ENCODE results near the gene FAM47C.
"Not testable (repeated sequence)": the region's sequence is repeated elsewhere in the genome, so short reads cannot be mapped to it uniquely, and the experiment has no call there.

Gene FAM47C

GRCh38 chrX:37008182-37008581, at the start of gene FAM47C:
Gene FAM47C (plus strand): TSS chrX:37008366. CDS start chrX:37008411, 45 bp downstream.
- DNase-seq = not testable (repeated sequence)

- DNase-seq = no peak
Observed at GRCh38 chrX:36961590-36961989, 46.6 kb upstream of the FAM47C start.

DNA sequence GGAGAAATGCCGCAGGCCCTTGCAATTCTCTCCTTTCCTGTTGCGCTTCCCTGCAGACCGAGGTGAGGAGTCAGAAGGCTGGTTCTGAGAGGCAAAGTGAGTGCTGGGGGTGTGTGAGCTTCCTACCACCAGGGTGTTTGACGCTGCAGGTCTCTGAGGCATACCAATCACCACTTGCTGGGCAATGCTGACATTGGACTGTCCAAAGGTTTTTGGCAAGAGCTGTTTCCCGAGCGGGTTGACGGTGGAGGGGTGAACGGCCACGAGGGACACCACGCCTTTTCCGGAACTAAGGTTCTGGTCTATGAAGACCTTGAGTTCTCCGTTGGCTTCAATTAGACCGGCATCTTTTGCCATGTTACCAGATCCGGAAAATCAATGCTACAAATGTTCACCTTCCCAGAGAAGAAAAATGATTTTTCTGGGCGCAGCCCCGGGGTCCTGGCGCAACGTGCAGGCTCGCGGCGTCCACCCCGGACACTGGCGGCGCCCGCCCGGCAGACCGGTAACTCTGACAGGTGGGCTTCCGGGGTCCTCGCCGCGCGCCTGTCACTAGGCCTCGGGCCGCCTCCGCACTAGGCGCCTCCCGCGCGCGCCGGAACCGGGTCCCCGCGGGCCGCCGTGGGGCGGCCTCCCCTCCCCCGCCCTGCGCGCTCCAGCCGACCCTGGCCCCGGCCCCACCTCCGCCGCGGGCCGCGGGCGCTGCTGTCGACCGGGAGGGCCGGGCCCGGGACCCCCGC, 44.9 kb upstream of the FAM47C start:
- DNase-seq = no peak

DNA sequence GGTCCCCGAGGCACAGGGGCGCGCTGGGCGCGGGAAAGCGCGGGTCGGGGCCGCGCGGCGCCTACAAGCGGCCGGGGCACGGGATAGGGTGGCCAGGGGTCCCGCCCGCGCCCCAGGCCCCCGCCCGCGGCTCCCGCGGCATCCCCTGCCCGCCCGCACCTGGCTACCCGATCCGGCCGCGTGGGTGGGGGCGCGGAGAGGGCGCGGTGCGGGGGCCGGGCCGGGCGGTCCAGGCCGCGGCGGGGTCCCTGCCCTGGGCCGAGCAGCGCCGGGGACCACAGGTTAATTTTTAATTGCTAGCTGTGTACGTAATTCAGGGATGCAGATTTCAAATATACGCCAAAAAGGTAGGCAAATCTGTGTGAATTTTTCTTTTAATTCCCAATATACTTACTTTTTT, 44.3 kb upstream of the FAM47C start:
- DNase-seq = no peak

- DNase-seq = no peak
Observed at GRCh38 chrX:36973575-36973974, 34.6 kb upstream of the FAM47C start.

DNA sequence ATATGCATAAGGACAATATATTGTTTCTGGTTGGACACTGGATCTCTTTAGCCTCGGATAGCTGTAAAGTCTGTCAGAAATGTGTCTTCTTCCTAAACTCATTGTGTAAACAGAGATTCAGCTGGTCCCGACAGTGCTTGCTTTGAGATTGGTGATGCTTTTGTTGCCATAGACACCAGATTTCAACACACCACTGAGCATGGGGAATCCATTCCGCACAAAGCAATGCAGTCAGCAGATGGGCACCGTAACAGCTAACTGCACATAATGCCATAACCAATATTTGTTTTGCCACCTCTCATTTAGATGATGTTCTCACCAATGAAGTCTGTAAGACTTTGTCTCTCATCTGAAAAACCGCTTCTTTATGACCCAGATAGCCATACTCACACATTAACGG, 33.3 kb upstream of the FAM47C start:
- no peak for DNase-seq

- DNase-seq = no peak
Observed at GRCh38 chrX:36978886-36979285, 29.3 kb upstream of the FAM47C start.

DNA sequence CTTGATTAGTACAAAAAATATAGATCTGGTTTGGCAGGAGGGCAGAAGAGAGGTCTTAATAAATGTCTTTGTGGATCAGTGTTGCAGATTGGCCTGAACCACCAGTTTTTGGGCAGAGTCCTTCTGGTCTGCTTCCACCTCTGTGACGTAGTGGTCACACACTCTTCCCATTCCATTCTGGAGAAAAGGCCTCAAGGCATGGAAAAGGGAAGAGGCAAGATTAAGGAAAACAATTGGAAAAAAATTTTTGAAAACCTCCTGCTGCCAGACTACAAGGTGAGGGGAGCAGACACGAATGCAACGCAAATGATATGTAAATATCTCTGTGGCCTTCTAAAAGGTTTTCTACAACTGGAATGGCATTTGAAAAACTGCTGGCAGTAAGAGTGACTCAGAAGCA, 24.3 kb upstream of the FAM47C start:
- DNase-seq = no peak

- DNase-seq = not testable (repeated sequence)
Observed at GRCh38 chrX:36985416-36986209, 22.6 kb upstream of the FAM47C start.

- no peak for DNase-seq
Observed at GRCh38 chrX:36986231-36986630, 21.9 kb upstream of the FAM47C start.

DNA sequence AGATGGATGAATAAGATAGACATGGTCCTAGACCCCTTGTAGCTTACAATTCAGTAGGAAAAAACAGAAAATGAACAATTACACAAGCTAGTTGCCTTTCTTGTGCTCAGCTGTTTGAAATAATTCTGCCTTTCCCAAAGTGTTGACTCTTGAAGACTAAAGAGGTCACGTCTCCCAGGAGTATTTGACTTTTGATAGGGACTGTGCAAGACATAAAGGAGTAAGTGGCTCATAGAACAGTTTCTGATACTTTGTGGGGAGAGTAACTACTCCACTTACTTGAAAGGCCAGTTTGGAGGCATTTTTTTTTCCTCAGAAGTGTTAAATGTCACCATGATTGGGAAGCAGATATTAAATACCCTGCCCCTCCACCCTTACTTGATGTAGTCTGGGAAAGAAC, 21.0 kb upstream of the FAM47C start:
- not testable (repeated sequence) for DNase-seq

DNA sequence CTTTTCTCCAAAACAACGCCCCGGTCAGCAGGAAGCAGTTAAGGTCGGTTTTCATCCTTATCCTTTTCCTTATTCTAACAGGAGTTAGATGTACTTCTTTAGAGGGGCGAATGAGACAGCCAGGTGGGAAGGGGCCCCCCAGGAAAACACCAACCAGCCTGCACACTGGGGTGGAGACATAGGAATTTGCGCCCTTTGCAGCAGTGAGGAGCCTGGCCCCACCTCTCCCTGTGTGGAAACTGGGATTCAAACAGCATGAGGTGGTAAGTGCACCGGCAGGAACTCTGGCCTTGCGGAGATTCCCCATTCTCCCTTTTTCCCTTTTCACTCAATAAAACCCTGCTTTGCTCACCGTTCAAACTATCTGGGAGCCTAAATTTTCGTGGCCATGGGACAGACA, 8.0 kb upstream of the FAM47C start:
- DNase-seq = no peak

DNA sequence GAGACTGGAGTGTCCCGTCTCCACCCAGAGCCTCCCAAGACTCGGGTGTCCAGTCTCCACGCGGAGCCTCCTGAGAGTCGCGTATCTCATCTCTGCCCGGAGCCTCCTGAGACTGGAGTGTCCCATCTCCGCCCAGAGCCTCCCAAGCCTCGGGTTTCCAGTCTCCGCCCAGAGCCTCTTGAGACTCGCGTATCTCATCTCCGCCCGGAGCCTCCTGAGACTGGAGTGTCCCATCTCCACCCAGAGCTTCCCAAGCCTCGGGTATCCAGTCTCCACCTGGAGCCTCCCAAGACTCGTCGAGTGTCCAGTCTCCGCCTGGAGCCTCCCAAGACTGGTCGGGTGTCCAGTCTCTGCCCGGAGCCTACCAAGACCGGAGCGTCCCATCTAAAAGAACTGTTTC, 2.3 kb downstream of the FAM47C start:
- DNase-seq = no peak

DNA sequence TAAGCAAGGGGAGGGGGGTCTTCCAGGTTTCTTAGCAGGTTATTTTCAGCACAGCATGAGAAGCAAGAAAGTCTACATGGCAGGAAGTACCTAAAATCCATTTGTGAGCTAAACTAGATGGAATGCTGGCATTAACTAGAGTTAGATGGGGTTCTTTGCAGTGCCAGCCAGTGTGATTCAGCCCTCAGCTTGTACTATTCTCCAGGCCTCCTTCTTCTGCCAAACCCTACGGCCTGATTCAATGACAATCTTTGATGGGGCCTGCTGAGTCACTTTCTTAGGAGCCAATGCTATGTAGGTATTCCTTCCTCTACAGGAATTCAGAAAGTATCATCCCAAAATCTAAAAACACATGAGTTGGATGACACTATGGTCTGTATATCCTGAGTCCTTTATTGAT, 26.1 kb downstream of the FAM47C start:
- not testable (repeated sequence) for DNase-seq

GRCh38 chrX:37036674-37037220, 28.6 kb downstream of the FAM47C start:
- DNase-seq = not testable (repeated sequence)

GRCh38 chrX:37038814-37039213, 30.6 kb downstream of the FAM47C start:
- DNase-seq = not testable (repeated sequence)

DNA sequence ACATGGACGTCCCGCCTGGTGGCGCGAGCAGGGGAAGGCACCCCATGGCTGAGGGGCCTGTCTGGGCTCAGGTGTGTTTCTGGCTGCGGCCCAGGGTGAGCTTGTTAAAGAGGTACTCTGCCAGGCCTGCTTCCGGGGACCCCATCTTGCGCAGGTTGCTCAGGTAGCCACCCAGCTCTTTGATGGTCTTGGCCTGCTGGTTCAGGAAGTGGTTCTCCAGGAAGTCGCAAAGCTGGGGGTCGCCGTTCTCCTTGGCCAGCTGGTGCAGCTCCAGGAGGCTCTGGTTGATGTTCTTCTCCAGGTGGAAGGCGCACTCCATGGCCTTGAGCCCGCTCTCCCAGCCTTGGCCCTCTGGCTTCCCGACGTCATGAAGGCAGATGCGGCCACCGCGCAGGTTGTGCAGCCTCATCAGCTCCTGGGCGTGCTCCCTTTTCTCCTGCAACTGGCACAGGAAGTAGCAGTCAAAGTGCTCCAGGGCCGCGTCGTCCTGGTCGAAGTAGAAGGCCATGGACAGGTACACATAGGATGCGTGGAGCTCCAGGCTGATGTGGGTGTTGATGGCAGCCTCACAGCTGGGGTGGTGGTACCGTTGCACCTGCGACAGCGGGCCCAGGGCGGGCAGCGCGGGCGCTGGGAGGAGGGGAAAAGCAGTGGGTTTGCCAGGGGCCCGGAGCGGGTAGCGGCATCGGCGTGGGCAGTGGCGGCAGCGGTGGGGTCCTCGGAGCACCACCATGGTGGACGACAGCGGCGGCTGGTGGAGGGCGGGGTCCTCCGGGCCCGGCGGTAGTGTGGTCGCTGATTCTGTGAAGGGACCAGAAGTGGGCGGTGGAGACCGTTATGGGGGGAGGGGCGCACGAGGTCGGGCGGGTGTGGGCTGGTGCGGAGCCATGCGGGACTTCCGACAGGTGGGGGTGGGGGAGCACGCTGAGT, 35.1 kb downstream of the FAM47C start:
- not testable (repeated sequence) for DNase-seq

DNA sequence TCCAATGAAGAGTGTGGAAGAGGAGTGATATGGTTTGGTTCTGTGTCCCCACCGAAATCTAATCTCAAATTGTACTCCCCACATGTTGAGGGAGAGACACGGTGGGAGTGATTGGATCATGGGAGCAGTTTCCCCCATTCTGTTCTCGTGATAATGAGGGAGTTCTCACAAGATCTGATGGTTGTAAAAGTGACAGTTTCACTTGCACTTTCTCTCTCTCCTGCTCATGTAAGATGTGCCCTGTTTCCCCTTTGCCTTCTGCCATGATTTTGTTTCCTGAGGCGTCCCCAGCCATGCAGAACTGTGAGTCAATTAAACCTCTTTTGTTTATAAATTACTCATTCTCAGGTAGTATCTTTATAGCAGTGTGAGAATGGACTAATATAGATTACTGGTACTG, 39.6 kb downstream of the FAM47C start:
- no peak for DNase-seq

GRCh38 chrX:37057572-37057971, 49.4 kb downstream of the FAM47C start:
- DNase-seq = not testable (repeated sequence)

DNA sequence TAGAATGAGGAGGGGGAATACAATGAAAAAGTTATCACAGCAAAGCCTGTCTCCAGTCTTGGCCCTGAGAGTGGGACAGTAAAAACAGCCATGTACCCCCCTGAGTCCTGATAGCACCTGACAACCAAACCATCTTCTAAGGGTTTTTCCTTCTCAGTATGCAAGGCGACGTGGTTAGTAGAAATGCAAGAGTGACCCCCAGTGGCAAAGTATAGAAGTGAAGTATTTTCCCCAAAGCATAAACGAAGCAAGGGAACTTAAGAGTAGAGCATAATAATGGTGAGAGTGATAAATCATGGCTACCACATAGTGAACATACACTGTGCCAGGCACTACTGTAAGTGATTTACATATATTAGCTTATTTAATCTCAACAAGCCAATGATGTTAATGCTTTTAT, 52.8 kb downstream of the FAM47C start:
- DNase-seq = no peak

All from CD4-positive, alpha-beta T cell treated with Interleukin-4 for 1 hour (primary cell).